GM19043 (cell line): ENCODE results near the gene ATP6V0A4.
"Not testable (repeated sequence)": the region's sequence is repeated elsewhere in the genome, so short reads cannot be mapped to it uniquely, and the experiment has no call there.

Source experiments
- ATAC-seq: cut with Tn5 transposase; IDR thresholded peaks from one replicate; pipeline ENCODE4 v1.9.1; 2021; ENCODE audit warnings: low read depth; ENCODE audit not compliant: unreplicated experiment

The ATP6V0A4 gene

GRCh38 chr7:138710536-138711385 is 87.2 kb downstream of the ATP6V0A4 start:
- no peak for ATAC-seq

- no peak for ATAC-seq
Measured at GRCh38 chr7:138705167-138705566, 92.8 kb downstream of the ATP6V0A4 start.

- no peak for ATAC-seq
Measured at GRCh38 chr7:138701537-138701923, 96.5 kb downstream of the ATP6V0A4 start.

- no peak for ATAC-seq
Measured at GRCh38 chr7:138700857-138701536, 97.0 kb downstream of the ATP6V0A4 start, which contains the start of gene SVOPL. Gene SVOPL (minus strand): TSS chr7:138701362. CDS start chr7:138679045, 22,317 bp downstream.

GRCh38 chr7:138699661-138700060 is 98.3 kb downstream of the ATP6V0A4 start:
- no peak for ATAC-seq

- ATAC-seq = no peak
Measured at GRCh38 chr7:138698281-138698680, 99.7 kb downstream of the ATP6V0A4 start.

GRCh38 chr7:138697535-138698182 is 100.3 kb downstream of the ATP6V0A4 start:
- no peak for ATAC-seq

- ATAC-seq = not testable (repeated sequence)
Measured at GRCh38 chr7:138695776-138696175, 102.2 kb downstream of the ATP6V0A4 start.

GRCh38 chr7:138695106-138695505 is 102.9 kb downstream of the ATP6V0A4 start:
- ATAC-seq = no peak

- no peak for ATAC-seq
Measured at GRCh38 chr7:138691178-138691577, 106.8 kb downstream of the ATP6V0A4 start.

- ATAC-seq = no peak
Measured at GRCh38 chr7:138690495-138690894, 107.5 kb downstream of the ATP6V0A4 start.

GRCh38 chr7:138688037-138688436 is 110.0 kb downstream of the ATP6V0A4 start:
- not testable (repeated sequence) for ATAC-seq

- ATAC-seq = no peak
Measured at GRCh38 chr7:138684340-138684739, 113.7 kb downstream of the ATP6V0A4 start.

- no peak for ATAC-seq
Measured at GRCh38 chr7:138679793-138680192, 118.2 kb downstream of the ATP6V0A4 start.

GRCh38 chr7:138670594-138670993 is 127.4 kb downstream of the ATP6V0A4 start:
- no peak for ATAC-seq

- no peak for ATAC-seq
Measured at GRCh38 chr7:138669364-138669763, 128.6 kb downstream of the ATP6V0A4 start.

GRCh38 chr7:138668946-138669345 is 129.1 kb downstream of the ATP6V0A4 start:
- ATAC-seq = no peak

- no peak for ATAC-seq
Measured at GRCh38 chr7:138668229-138668596, 129.8 kb downstream of the ATP6V0A4 start.

- ATAC-seq = no peak
Measured at GRCh38 chr7:138667535-138668228, 130.3 kb downstream of the ATP6V0A4 start.

GRCh38 chr7:138666385-138666784 is 131.6 kb downstream of the ATP6V0A4 start:
- no peak for ATAC-seq

- no peak for ATAC-seq
Measured at GRCh38 chr7:138665669-138666140, 132.3 kb downstream of the ATP6V0A4 start.
